Activated T-cell treated with anti-CD3 and anti-CD28 coated beads for 4 hours (primary cell): ENCODE data around the gene ADPRHL1.

Experiments
- DNase-seq: peaks from one replicate; pipeline ENCODE4 v3.0.0-alpha.2; 2020

The ADPRHL1 gene

DNA sequence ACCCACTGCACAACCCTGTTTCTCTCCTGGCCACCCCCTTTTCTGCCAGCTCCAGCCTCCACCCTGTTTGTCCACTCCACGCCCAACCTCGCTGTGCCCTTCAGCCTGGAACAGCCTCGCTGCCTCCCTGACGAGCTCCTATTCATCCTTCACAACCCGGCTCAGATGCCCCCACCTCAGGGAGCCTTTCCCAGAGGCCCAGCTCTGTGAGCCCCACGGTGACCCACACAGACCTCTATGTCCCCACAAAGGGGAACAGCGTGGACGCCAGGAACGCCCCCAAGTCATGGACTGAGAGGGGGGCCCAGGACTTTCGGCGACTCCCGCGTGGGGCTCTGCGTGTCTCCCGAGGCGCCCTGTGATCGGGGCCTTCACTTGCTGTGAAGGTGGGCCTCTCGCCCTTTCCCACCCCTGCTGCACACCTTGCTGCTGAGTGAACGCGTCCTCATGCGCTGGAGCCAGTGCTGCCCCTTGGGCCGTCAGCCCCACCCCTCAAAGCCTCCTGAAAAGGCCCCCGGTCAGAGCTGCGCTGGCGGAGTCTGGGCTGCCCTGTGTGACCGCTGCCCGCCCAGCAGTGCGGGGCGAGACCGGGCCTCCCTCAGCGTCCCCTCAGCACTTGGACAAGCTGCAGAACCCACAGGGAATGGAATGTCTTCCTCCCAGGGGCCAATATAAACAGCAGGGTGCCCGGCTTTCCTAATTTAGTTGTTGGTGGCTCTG, 40.0 kb downstream of the ADPRHL1 start:
- DNase-seq = no peak

DNA sequence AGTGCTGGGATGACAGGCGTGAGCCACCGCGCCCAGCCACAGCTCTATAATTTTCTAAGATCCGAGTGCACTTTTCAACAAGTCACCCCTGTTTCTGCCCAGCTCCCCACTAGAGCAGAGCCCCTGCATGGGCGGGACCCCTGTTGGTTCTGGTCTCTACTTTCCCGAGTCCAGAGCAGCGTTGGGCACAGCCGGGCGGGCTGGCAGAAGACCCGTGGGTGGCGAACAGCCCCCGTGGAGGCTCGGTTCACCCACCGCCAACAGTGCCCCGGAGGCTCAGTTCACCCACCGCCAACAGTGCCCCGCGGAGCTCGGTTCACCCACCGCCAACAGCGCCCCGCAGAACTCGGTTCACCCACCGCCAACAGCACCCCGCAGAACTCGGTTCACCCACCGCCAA, 40.8 kb downstream of the ADPRHL1 start:
- DNase-seq = no peak

DNA sequence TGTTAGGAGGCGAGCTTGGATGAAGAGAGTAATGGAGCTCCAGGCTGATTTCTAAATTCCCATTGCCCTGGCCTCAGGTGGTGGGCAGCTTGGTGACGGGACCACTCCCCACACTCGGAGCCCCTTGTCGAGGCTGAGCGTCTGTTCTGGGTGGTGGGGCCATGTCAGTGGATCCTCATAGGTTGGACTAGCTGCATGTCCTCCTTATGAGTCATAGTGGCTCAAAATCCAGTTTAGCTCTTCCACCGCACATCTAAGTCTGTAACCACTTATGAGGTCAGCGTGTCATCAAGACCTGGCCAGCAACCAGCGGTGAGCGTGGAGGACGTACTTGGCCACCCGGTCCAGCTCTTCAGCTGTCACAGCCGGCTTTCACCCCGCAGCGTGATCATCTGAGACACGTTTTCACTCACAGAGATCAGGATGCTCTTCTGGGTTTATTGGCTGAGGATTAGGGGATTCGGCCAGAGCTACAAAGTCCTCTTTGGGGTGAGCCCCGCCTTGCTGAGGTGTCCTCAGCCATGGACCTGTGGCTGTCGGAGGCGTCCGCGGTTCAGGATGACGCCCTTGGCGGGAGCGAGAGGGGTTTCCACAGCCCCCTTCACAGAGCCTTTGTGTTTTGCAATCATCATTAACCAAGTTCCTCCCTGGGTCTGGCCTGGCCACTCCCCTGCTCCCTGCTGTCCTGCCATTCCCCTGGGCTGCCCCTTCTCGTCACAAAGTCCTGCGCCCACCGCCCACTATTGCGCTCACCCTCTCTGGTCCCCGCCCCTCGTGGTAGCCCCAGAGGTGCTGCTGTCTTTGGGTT, 41.9 kb downstream of the ADPRHL1 start:
- DNase-seq = no peak

GRCh38 chr13:113410472-113411201, 42.7 kb downstream of the ADPRHL1 start:
- no peak for DNase-seq

DNA sequence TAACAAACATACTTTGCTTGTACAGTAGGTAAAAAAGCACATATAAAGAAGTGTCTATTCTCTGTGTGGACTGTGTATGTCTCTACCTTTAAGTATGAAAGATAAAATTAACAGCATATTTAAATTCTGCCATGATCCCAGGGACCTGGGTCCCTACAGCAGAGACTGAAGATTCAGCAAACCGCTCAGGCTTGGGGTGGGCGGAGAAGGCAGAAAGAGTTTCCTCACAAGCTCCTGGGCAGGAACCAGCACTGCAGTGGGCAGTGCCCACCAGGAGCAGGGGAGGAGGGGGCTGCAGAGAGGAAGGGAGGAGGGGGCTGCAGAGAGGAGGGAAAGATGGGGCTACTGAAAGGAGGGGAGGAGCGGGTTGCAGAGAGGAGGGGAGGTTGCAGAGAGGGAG, 44.7 kb downstream of the ADPRHL1 start:
- DNase-seq = no peak

- DNase-seq = no peak
These were observed 45.5 kb downstream of the ADPRHL1 start for GRCh38 chr13:113407531-113408393.

DNA sequence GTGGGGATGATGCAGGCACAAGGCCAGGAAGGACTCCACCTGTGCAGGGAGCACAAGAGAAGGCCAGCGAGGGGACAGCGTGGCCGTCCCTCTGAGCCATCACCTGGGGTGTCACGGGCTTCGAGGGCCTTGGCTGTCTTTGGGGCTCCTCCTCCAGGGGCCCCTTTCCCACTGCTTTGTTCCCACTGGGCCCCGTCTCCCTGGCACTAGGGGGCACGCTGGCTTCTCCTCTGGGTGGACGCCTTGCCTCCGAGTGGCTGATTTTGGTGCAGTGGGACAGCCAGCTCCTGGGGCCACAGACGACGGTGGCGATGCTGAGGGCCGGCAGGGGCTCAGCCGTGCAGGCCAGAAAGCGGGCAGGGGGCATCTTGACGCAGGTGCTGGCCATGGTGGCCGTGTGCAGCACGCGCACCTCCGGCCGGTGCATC, 46.2 kb downstream of the ADPRHL1 start:
- no peak for DNase-seq

GRCh38 chr13:113406321-113407102, 46.8 kb downstream of the ADPRHL1 start:
- DNase-seq = no peak

DNA sequence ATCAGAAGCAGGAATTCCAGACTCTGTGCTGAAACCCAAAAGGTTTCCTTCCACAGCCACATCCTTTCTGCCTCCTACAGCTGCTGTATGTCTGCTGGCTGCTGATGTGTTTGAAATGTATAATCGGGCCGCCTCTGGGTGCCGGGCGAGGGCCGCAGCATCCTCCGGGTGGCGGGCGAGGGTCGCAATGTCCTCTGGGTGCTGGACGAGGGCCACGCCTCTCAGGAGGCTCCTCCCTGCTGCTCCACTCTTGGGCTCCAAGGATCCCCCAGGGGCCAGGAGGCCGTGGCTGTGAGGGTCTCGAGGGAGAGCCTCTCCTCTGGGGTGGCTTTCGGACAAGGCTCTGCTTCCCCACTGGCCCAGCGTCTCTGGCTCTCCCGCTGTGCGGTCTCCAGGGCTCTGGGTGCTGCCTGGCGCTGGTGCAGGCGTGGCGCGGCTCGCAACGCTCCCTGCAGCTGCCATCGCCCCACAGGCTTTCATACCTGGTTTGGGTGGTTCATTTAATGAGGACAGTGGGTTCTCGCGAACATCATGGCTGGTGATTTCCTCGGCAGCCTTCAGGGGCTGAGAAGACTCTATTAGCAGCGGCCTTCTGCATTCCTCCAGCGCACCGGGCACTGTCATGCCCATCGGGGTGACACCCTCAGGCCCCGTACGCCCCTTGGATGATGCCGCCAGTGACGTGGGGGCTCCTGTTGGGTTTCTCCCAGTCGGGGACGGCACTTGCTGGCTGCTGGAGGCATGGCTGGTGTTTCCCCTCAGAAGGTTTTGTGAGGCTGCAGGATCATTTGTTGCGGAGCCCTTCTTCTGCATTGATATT, 47.6 kb downstream of the ADPRHL1 start:
- no peak for DNase-seq

DNA sequence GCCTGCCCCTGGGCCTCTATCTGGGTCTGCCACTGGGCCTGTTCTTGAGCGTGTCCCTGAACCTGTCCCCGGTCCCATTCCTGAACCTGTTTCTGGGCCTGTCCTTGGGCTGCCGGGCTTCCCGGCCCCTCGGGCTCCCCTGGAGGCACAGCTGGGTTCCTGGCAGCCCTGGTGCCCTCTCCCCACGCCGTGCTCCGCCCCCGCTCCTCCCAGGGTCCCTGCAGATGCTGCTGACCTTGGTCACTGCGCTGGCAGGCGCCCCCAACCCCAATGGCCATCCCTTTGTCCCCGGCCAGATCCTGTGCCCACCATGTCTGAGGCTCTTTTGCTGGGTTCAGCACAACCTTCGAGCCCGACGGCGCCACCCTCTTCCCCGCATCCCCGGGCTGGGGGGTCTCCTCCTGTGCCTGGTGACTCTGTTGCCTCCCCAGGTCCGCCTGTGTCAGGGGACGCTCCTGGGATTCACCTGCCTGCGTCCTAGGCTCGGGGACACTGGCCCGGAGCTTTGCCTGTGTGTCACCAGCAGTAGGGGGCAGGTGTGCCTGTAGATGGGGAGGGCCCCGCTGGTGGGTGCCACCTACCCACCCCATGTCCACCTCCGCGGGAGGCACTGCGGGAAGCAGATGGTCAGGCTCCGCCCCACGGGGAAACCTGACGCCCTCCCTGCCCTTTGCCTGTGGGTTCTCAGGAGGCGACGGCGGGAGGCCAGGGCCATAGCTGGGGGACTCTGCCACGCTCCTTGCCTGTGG, 48.4 kb downstream of the ADPRHL1 start:
- no peak for DNase-seq

- no peak for DNase-seq
These were observed 48.9 kb downstream of the ADPRHL1 start for GRCh38 chr13:113404366-113404722.

- no peak for DNase-seq
These were observed 49.8 kb downstream of the ADPRHL1 start for GRCh38 chr13:113403255-113404104.

GRCh38 chr13:113402471-113403254, 50.6 kb downstream of the ADPRHL1 start:
- DNase-seq = no peak

- DNase-seq = no peak
These were observed 51.6 kb downstream of the ADPRHL1 start for GRCh38 chr13:113401452-113402415.

DNA sequence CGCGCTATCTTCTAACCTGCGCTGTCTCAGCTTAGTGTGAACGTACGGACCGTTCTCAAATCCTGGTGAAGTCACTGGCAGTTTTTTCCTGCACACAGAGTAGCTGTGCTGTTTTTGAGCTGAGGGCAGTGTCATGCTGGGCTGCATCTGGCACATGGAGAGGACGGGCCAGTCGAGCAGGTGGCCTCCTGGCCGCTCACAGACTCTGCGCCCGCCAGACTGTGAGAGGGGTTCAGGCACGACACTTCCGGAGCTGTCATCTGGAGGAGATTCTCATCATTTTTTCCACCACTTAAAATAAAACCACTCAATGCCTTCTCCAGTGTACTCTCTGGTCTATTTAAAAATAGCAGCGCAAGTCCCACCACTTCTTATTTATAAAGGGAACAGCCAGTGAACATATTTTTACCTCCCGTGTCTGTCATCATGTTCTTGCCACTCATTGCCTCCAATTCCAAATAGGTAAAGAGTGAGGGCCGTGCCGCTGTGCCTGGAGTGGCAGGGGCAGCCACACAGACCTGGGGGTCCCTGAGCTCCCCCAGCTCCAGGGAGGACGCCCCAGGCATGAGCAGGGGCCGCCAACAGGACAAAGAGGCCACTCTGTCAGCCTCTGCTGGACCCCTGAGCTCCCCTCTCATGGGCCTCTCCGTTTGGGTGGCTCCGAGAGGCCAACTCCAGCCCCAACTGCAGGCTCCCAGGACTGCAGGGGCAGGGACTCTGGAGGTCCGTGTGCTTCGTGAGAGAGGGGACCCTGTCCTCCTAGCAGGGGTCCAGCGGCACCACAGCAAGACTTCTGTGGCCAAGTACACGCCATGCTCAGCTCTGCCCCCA, 52.5 kb downstream of the ADPRHL1 start:
- no peak for DNase-seq

- DNase-seq = no peak
These were observed 53.5 kb downstream of the ADPRHL1 start for GRCh38 chr13:113399755-113400149.
